ENCODE results near the gene IGFBP2.

The IGFBP2 gene

DNA sequence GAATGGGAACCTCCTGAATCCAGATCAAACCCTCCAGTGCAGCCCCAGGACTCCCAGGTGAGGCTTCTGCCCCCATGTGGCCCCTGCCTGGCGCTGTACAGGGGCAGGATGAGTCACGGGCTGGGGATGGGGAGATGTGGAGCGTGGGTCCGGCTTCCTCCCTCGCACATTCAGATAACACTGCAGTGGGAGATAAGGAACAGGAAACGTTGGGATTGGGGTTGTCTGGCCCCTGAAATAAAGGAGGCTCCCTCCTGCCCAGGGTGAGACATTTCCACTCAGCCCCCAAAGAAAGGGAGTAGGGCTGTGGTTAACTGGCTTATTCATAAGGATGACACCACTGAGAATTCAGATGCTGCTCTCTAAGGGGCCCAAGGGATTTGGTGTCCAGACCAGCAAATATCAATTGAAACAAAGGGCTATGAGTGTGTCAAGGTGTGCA, 31.4 kb downstream of the IGFBP2 start:
- FAIRE-seq = no peak

DNA sequence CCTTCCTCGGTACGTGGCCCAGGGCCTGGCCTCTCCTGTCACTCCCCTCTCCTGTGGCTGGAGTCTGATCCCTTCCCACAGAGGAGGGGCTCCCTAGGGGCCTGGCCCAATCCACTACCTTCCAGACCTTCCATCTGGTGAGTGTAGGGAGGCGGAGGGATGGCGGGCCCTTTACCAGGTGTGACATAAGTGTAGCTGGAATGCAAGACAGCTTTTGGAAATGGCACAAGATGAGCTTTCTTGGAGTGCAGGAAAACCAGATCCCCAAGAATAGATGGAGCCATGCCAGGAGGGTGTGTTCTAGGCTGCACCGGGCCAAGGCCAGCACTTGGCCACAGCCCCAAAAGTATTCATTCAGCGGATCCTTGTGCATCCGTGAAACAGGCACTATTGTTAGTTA, 32.0 kb downstream of the IGFBP2 start:
- FAIRE-seq = no peak

DNA sequence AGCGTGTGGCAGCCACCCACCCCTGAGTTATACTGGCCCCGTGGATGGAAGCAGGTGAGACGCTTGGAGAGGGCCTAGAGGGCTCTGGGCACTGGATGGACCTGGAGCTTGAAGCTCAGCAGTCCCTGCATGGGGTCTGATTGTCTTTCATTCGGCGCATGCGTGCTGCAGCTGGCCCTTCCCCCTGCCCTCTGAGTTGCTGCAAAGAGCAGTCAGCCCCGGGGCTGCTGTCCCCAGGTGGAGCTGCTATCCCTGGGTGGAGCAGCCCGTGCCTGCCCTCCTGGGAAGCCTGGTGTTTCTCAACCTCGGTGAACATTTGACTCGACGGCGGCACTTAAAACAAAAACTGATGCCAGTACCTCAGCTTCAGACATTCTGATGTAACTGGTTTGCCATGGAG, 32.5 kb downstream of the IGFBP2 start:
- FAIRE-seq = no peak

DNA sequence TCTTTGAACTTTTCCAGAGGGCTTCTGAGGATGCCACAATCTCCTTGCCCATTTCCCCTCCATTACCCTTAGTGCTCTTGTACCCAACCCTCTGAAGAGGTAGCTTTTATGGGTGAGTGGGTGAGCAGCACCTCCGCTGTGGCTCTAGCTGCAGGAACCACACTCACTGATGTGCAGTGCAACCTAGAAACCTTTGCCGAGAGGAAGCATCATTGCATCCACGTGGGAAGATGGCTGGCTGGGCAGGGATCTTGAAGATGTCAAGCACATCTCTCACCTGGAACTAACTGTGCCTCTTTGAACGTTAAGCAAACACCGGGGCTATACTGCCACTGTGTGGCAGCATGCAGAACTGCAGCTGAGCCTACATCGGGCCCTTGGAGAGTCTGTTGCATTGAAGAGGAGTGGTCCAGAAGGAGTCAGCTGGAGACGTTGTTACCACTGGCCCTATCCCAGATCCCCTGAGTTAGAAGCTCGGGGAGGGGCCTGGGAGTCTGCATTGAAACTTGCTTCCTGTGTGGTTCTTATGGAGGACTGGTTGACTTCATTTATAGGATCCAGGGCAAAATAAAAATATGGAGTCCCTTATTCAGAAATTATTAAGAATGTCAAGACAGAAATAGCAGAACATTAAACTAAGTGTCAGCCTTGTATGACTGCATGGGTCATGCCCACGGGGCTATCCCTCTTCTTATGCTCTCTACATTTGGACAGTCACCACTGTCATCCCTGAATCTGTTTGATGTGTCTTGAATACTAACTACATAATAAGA, 33.4 kb downstream of the IGFBP2 start:
- FAIRE-seq = no peak

DNA sequence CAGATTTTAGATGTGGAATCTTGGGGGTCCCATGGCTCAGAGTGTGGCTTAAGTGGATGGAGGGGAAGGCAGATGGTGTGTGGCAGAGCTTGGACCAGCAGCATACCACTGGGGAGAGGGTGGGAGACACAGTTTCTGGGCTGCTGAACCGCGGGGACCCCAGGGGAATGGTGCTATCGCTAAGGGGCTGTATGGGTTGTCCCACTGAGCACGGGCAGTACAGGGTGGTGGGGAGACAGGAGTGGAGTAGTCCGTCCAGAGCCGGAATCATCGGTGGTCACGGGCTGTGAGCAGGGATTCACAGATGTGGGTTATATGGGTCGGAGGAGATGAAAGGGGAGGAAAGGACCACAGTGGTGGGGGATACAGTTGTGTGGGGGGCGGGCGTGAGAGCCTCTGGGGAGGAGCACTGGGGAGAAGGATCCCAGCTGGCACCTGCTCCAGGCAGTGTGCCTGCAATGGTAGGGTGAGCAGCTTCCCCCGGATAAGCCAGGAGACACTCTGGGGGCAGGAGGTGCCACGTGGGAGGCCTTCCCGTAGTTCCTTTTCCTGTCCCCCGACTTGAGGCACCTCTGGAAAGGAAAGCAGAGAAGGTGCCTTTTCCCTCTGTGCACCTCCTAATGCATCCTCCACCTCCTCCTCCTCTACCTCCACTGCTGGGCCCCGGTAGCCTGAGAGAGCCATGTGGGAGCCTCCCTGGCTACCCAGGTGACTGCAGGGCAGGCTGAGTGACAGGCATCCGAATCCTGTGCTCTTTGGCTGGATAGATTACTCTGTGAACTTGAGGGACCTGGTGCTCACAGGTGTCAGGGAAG, 37.3 kb downstream of the IGFBP2 start:
- no peak for FAIRE-seq

DNA sequence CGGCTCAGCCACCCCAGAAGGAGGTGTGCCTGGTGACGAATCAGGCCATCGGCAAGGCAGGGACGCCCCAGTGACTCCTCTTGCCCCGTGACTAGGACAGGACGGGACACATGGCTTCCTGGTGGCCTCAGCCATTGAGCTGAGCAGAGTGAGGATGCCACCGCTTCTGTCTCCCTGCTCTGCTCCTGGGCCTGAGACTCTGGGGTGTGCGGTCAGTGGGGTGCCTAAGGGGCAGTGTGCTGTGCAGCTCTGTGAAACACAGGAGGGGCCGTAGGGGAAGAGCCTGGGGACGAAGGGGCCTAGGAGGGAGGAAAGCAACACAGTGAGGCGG, 37.8 kb downstream of the IGFBP2 start:
- FAIRE-seq = no peak

DNA sequence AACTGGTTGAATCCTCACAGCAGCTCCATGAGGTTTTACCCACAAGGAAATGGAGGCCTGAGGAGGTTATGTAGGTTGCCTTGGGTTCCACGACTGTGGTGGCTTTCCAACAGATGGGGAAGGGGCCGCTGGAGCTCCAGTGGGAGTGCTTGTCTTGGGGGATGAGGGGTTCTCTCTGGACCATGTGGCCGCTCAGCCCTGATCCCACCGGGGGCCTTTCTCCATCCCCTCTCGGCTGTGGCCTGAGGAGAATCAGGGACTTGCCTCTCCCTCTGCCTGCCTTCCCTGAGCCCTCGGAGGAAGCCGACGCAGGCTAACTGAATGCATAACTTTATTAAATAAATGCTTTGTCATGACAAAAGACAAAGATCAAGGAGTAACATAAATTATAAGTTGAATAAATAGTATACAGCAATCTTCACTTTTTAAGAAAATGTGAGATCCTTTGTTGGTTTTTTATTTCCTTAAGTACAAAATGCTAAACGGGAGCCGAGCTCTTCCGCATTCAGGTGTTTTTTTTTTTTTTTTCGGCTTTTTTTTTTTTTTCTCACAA, 38.6 kb downstream of the IGFBP2 start:
- no peak for FAIRE-seq

DNA sequence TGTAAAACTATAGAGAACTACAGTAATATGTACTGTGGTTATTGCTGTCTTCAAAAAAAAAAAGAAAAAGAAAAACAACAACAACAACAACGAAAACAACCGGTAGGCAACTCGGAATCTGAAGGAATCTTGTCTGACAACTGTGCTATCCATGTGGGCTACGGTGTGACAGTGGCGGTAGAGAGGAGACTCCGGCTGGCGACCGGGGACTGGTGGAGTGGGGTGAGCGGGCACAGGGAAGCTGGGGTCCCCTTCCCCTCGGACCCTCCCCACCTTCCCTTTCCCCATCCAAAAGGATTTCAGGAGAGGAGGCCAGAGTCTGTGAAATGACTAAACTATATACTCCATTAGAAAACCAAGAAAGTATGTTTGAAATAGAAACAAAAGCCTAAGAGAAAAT, 39.2 kb downstream of the IGFBP2 start:
- no peak for FAIRE-seq

DNA sequence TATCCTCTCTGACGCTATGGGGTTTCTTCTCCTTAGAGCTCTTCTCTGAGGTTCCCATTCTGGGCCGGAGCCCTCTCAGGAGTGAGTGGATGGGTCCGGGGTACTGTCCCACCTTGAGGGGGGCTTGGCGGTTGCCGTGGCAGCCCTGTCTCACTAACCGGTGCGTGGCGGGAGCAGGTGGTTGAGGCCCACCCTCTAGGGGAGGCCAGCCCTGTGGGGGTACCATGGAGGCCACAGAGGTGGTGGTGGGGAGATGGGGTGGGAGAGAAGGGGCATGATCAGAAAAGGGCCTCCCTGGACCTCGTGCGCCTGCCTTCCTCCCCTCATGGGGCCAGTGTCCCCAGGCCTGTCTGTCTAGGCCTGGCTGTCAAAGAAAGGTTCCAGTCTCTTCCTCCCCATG, 39.8 kb downstream of the IGFBP2 start:
- no peak for FAIRE-seq

DNA sequence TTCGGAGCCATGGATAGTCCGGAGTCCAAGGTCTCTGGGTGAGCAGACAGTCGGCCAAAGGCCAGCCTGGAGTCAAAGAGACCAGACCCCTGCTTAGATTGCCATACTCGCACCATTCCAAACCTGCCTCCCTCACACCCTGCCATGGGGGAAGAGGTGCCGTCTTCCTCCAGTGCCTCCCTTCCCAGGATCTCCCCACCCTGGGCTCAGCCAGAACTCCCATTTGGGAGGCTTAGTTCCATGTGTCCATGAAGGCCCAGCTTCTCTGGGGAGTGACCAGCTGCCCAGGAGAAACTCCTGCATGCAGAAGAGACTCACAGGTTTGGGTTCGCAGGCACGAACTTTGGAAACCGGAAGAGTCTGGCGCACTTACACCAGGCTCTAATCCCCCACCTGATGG, 40.4 kb downstream of the IGFBP2 start:
- FAIRE-seq = no peak

DNA sequence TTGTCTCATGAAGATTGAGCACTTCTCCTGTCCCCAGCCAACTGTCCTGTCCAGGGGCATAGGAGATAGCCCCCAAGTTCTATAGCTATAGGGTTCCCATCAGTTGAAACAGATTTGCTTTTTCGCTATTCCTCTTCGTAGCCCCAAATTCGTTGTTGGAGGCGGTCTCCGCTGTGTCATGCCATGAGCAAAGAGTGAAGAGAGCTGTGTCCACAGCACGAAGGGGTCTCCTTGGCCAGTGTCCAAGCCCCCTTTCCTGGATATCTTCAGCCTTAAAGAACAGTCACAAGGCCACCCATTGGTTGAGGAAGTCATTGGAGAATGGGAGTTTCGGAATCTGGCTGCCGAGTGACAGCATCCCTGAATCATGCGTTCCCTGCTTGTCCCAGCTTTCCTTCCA, 41.2 kb downstream of the IGFBP2 start:
- FAIRE-seq = no peak

DNA sequence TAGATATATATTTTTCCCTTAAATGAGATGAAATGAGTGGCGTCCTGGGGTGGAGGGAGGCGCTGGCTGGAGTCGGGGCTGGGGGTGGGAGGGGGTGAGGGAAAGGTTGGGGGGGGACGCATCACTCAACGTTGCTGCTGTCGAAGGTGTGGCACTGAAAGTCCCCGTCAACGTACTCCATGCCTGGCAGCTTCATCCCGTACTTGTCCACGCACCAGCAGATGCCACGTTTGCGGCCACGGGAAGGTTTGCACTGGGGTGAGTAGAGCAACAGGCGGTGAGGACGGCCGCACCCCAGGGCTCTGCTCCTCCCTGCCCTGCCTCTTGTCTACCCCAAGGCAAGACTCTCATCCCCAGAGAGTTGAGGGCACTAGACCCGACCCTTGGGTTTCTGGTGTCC, 43.4 kb downstream of the IGFBP2 start:
- no peak for FAIRE-seq

DNA sequence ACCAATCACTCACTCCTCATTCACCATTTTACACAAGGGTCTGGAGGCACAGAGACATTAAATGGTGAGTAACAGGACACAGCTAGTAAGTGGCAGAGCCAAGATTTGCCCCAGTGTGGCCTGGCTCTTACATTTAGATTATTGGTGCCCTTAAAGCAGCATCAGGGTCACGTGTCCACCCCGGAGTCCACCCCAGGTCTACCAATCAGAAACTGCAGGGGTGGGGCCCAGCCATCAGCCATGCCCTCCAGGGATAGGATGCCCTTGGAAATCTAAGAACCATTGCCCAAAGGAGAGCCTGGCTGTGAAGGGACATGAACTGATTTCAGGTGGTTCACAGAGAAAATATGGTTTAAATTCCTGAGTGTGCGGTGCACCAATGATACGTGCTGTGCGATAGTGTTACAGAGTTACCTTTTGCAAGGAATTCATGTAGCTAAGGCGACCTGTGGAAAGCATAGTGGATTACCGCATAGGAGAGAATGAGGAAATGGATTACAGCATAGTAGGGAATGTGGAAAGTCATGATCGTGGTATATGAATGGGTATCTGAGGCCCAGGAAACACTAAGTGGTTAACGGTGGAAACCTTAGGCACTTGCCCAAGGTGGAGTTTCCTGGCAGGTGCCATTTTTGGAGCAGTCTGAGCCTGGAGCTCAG, 44.3 kb downstream of the IGFBP2 start:
- no peak for FAIRE-seq

DNA sequence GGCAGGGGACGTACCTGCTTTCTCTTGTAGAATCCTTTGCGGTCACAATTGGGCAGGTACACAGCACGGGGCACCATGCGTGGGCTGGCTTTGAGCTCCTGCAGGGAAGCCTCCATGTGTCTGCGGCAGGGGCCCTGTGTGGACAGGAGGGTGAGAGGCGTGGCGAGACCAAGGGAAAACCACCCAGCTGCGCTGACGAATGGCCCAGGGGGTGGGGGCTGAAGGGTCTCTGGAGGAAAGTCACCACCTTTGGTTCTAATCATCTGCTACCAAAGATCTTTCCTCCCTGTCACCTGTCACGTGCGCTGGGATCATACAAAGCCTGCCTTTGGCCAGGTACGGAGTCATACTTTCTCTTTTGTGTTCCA, 44.9 kb downstream of the IGFBP2 start:
- no peak for FAIRE-seq

DNA sequence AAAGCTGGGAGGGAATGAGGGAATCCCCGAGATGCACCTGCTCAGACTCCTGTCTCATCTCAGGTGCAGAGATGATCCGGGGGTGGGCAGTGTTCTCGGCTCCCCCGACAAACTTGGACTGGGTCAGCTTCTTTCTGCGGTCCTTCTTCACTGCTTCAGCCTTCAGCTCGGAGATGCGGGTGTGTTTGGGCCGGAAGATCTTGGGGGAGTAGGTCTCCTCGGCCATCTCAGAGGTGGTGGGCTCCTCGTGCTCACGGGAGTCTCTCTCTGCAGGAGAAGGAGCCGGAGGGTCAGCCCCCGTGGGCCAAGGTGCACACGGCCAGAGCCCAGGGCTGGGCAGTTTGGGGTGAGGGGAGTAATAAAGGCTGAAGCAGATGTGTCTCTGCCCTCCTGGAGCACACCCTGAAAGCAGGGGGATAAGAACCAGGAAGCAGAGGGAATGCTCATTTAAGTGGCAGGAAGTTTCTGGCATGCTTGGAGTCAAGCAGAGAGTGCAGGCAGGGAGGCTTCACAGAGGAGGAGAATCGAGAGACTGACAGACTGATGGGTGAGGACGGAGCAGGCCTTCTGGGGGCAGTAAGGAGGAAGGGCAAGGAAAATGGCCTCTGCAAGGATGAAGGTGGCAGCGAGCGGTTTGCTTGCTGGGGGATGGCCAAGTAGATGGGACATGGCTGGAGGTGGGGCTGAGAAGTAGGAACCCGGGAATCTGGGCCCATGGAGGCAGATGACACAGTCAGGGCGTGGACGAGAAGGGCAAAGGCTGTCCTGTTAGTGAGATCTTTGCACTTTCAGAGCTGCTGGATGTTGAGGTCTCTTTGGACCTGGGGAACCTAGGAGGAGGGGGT, 45.8 kb downstream of the IGFBP2 start:
- no peak for FAIRE-seq

DNA sequence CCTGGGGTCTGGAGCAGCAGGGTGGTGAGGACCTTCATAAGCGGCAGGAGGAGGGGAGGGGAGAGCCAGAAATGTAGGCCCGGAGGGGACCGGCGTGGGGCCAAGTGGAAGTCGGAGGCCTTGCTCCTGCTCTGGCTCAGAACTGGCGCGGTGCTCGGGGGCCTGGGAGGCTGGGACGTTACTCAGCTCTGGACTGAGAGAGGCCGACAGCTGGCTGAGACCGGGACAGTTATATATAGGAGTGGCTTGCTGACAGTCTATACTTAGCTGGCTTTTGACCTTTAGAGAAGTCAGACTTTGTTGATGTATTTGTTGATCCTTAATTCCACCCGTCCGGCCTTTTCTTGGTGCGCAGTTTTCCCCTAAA, 46.4 kb downstream of the IGFBP2 start:
- no peak for FAIRE-seq

DNA sequence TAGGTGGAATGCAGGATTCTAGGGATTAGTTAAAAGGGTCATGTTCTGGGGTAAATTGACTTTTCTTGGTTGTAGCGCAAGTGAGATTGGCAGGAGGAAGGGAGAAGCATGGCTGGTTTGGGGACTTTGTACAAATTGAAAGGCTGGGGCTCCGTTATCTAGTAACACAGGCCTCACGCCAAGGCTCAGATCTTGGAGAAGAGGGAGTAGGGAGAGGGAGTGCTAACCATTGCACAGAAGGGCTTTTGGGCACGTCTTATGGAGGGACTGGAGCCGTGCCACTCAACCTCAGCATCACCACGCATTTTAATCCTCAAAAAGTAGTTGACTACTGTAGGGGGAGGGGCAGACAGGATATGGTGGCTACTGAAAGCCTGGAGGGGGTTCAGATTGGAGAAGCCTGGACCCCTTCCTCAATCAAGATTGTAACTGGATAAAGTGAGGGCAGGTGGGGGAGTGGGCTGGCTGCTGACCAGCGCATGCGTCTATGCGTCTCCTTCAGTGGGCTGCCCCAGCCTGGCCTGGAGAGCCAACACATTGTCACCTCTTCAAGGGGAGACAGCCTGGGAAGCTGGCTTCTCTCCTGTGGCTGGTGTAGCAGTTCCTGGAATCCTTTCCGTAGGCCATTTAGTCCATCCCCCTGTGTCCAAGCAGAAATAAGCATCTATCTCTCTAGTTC, 47.9 kb downstream of the IGFBP2 start:
- no peak for FAIRE-seq

DNA sequence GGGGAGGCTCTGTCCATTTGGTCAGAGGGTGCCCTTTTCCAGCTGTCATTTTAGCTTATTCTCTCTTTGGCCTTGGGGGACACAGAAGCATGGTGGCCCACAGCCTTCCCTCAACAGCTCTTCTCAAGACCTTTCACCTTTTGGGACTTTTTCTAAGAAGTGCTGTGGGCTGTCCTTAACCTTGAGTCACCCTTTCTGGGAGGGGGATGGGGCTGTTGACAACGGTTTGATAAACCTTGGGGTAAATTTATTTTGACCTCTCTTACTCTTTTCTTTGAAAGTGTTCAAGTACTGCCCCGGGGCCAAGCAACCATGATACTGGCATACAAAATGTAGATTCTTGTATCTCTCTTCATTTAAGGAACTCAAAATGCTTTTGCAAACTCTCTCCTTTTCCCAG, 48.5 kb downstream of the IGFBP2 start:
- FAIRE-seq = no peak

DNA sequence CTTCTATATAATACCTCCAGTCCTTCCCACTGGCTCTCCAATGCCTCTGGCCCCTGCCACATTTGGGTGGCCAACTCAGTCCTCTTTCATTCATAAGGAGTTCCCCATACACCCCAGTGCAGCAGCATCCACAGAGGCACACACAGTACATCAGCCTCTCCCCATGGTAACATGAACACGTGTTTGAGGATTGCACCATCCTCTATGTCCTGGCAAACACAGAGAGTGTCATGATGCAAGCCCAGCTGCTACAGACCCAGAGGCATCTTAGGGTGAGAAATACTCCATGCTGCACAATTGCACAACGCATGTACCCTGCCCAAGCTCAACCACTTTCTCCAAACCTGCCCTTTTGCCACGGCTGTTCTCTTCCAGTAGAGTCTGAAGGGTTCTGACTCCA, 50.6 kb downstream of the IGFBP2 start:
- no peak for FAIRE-seq

DNA sequence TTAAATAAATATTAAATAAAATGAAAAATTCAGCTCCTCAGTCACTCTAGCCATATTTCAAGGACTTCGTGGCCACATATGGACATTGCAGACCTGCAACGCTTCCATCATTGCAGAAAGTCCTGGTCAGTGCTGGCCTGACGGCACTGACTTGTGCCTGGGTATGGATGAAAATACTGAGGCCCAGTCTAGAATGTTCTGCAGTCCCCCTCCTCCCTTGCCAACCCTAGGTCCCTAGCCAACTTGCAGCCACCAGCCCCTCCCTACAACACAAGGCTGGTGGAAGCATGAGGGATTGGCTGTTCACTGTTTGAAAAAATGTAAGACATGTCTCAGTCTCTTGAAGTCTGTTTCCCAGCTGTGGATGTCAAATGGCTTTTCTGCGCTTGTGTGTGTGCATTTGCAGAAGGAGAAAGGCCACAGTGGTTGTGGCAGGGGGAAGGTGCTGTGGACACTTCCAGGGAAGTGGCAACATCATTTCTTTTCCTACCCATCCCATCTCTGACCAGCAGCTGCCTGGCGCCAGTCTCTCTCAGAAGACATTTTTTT, 52.2 kb downstream of the IGFBP2 start:
- FAIRE-seq = no peak

DNA sequence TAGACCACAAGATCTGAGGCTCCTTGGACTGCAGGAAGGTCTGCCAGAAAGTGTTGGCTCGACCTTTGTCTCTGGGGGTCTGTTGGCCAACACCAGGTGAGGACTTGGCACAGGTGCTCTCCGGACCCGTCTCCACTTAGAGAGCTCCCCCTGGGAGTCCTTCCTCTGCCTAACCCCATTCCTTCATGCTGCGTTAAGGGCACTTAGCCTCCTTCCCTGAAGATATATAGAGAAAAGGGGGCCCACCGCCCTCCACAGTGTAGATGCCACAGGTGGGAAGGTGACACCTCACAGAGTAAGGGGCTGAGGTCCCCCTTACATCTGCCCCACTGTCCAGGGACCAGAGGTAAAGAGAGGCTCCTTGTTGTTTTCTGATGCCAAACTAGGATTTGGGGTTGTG, 53.9 kb downstream of the IGFBP2 start:
- FAIRE-seq = no peak

DNA sequence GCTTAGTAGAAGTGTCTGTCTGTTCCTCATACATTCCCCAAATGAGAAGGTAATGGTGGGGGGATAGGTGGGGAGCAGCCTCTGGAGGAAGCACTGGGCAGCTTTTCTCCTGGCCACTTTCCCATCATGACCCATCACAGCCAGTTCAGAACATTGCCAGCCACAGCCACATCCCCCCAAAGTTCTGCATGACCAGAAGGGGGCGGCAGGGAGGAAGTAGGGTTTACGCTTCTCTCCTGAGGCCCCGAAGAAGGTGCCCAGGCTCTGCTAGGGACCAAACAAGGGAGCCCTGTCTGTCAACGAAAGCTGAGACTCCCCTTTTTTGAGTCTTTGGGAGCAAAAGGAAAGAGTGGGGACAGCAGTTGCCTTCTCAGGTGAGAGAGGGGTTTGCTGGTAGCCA, 54.4 kb downstream of the IGFBP2 start:
- no peak for FAIRE-seq
